Activated T-cell treated with anti-CD3 and anti-CD28 coated beads, Interleukin-2, amount 50 U/mL, for 48 hours (primary cell): ENCODE measurements around the gene ARMC8.

ENCODE experiments used
- DNase-seq, 2 experiments: peaks; one replicate each; pipeline ENCODE4 v3.0.0-alpha.2; 2020

The ARMC8 gene

GRCh38 chr3:138317687-138318086 lies 130.6 kb downstream of the ARMC8 start:
- DNase-seq = no peak

DNA sequence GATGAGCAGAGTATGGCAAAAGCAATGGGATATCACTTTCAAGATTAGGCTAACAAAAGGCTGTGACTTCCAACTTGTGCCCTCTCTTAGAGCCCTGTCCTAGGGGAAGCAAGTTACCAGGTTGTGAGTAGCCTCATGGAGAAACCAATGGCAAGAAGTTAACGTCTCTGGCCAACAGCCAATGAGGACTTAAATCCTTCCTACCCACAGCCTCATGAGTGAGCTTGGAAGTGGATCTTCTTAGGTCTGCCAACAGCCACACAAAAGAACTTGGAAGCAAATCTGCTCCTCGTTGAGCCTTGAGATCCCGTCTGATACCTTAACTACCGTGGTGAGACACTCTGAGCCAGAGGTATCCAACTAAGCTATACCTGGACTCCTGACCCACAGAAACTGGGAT lies 136.9 kb downstream of the ARMC8 start:
- no peak for DNase-seq

- no peak for DNase-seq
Measured at GRCh38 chr3:138325990-138326389, 138.9 kb downstream of the ARMC8 start.

DNA sequence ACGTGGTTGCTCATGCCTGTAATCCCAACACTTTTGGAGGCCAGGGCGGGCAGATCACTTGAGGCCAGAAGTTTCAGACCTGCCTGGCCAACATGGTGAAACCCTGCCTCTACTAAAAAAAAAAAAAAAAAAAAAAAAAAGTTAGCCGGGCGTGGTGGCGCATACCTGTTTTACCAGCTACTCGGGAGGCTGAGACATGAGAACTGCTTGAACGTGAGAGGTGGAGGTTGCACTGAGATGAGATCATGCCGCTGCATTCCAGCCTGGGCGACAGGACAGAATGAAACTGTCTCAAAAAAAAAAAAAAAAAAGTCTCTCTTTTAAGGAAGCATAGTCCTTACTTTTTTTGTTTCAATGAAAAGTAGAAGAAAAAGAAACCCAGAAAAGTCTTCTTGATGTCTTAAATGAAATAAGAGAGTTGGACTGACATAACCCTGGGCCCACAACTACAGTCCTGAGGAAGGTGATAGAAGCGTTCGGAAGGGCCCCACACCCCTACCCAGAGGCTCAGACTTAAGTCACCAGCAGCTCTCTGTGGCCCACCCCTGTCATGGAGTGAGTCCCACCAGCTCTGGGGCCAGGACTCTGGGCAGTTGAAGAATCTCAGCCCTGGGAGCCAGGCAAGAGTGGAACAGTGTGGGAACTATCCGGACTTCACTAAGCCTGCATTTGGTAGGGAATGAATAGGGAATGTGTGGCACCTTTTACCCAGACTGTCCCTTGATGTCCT lies 139.9 kb downstream of the ARMC8 start:
- no peak for DNase-seq

GRCh38 chr3:138327831-138328230 lies 140.7 kb downstream of the ARMC8 start:
- no peak for DNase-seq

- DNase-seq = no peak
Measured at GRCh38 chr3:138328341-138328740, 141.2 kb downstream of the ARMC8 start.

DNA sequence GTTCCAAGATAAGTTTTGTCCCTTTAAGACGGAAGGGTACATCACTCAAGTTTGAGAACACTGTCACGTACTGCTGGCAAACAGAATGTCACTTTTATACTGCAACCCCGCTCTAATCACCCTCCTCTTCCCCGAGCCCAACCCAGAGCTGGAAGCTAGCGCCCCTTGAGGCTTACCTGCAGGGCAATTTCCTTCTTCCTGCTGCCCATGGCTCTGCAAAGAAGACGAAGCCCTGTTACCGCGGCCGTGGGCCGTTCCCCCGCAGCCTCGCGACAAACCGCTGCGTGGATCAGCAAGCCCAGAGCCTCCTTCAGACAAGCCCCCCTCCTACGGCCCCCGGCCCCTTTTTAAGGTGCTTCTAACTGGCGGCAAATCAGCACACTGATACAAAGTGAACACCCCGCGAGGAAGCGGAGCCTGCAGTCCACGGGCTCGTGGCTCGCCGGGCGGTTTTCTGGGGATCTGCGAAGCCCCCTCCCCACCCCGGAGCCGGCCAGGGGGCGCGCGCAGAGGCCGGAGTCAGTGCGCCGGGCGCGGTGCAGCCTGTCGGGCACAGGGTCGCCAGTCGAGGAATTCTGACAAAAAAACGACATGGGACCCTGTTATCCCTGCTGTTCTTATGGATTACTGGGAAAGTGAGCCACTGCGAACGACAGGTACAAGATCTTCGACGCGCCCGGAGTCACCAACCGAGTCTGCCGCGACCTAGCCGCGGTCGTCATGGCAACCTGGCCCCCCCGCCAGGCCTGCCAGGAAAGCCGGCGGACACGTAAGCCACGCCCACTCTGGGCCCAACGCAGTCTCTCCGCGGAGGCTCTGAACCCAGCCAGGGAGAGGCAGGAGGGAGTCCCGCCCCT lies 142.3 kb downstream of the ARMC8 start, which contains the start of gene NME9:
NME9 (minus strand) TSS at position 725 of the 857 bp plus-strand sequence; CDS start at position 209, 516 bp downstream.
- DNase-seq = peak; percentile 87 to 91

GRCh38 chr3:138329984-138330293 lies 142.8 kb downstream of the ARMC8 start:
- DNase-seq = no peak

- peak in 1 of 2 experiments; percentile 15 for DNase-seq
Measured at GRCh38 chr3:138331143-138331894, 144.2 kb downstream of the ARMC8 start.

GRCh38 chr3:138332472-138333073 lies 145.5 kb downstream of the ARMC8 start:
- DNase-seq = peak in 1 of 2 experiments; percentile 13

DNA sequence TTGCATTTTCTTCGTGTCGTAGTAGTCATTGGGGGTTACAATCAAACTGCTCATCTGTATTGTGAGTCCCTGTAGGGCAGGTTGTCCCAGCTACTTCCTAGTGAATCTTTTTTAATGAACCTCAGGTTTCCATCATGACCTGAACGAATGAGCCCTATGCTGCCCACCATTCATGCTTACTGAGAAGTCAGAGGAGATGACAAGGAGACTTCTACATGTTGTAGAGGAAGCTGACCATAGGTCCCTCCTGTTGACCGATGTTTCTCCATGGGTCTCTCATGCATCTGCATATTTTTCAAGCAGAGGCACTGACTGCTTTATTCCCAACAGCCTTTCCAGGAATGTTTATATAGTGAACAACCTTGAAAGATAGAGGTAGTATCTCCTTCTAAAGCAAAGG lies 147.5 kb downstream of the ARMC8 start:
- DNase-seq = no peak

DNA sequence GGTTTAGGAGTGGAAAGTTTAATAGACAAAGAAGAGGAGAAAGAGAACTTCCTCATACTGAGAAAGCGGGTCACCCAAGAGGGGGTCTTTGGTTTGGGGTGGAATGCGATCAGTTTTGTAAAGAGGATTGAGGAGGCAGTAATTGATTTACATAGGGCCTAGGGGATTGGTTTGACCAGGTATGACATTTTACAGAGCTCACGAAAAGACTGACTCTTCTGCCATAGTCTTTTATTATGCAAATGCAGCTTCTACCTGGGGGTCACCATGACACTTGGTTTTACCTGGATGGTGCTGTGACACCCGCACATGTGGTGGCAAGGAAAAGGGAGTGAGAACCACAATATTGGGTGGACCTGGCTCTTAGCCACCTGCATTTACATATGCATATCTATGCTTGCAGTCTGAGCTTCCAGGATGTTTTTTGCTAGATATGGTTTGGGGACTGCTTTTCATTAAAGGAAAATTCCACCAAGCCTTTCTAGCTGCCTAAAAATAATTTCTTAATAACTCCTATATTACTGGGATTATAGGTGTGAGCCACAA lies 149.4 kb downstream of the ARMC8 start:
- no peak for DNase-seq

- DNase-seq = no peak
Measured at GRCh38 chr3:138338244-138338643, 151.1 kb downstream of the ARMC8 start.

GRCh38 chr3:138338811-138339210 lies 151.7 kb downstream of the ARMC8 start:
- no peak for DNase-seq

DNA sequence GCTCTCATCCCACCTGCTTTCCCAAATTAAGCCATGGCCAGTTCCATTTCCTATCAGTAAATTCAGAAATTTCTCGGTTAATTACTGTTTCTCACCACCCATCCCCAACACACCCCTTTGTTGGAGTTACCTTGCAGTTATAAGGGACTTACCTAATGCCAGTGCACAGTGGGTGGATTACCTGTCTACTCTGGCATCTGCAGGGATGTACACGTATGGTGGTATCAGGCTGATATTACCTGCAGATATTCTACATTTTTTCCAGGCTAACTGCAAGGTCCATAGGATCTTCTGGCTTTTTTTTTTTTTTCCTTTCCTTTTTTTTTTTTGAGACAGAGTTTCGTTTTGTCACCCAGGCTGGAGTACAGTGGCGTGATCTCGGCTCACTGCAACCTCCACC lies 153.4 kb downstream of the ARMC8 start:
- no peak for DNase-seq

DNA sequence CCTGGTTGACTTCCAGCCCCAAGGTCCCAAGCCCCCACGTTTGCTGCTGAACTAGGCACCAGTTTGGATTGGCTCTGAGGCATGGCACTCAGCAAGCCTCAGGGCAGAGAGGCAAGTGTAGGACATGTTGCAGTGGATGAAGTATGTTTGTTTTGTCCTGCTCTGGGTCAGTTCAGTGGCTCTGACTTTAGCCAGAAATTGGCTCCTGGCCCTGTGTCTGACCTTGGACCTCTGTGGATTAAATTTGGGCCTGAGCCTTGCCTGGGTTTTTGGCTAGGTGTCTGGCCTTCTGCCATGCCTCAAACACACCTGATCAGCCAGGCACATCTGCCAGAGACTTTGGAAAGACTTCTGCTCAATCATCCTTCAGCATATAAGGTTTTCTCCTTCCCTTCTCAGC lies 157.7 kb downstream of the ARMC8 start:
- DNase-seq = no peak
